ENCODE measurements around the gene GOLM1. TPM values are rescaled to one million over a fixed set of nuclear protein-coding genes. Genes with fewer than 3 reads are reported as not detected.
"Not testable (repeated sequence)": the region's sequence is repeated elsewhere in the genome, so short reads cannot be mapped to it uniquely, and the experiment has no call there.

The GOLM1 gene
- total RNA-seq = 10 to 100 TPM; 42.3 to 55.2 TPM
- 10 to 100 TPM; 21.7 to 29.1 TPM for polyA plus RNA-seq
- long read RNA-seq, donor 1, transcript GOLM1-203 (10 exons, 3,046 nt) = major isoform, 38 of 39 reads
- long read RNA-seq, donor 1, partial matches to known transcripts = 0 of 39 reads
- long read RNA-seq, donor 1, other reads (novel, unspliced or antisense) = 0 of 39 reads
- long read RNA-seq, donor 2, transcript GOLM1-203 (10 exons, 3,046 nt) = major isoform, 9 of 11 reads
- long read RNA-seq, donor 2, partial matches to known transcripts = 0 of 11 reads
- long read RNA-seq, donor 2, other reads (novel, unspliced or antisense) = 0 of 11 reads
- long read RNA-seq, donor 3, transcript GOLM1-203 (10 exons, 3,046 nt) = major isoform, 17 of 17 reads
- long read RNA-seq, donor 3, partial matches to known transcripts = 0 of 17 reads
- long read RNA-seq, donor 3, other reads (novel, unspliced or antisense) = 0 of 17 reads
- long read RNA-seq, donor 4, partial matches to known transcripts = 0 of 3 reads
- long read RNA-seq, donor 4, other reads (novel, unspliced or antisense) = 0 of 3 reads
- long read RNA-seq, donor 5, transcript GOLM1-203 (10 exons, 3,046 nt) = major isoform, 32 of 42 reads
- long read RNA-seq, donor 5, partial matches to known transcripts = 10 of 42 reads
- long read RNA-seq, donor 5, other reads (novel, unspliced or antisense) = 0 of 42 reads

- no peaks in the 10 kb centered on the region for H3K27me3 ChIP-seq (ENCODE audit: control insufficient read depth in 3 of 3, insufficient read depth in 3 of 3, low read length in 2 of 3)
- ATAC-seq (ENCODE audit: insufficient read depth, low FRiP score) (peak; percentile 90), DNase-seq (peak; percentile 69 to 88 (median 70))
- 0 to 1% methylated on average over 80 to 125 of the region's 125 CpGs for WGBS, 2 donors
- H3K4me3 ChIP-seq = peak within 1 kb of the TSS; percentile 58
- H3K9me3 ChIP-seq (ENCODE audit: control insufficient read depth in 4 of 4, insufficient read depth in 3 of 4, low read length in 3 of 4) = peaks cover 0 to 2% (median 0%) of the 10 kb centered on the region in 4 donors
- no peak for TF ChIP-seq CTCF (IDR thresholded peaks at IDR 0.05; ENCODE audit: control extremely low read depth, extremely low read depth)
- peaks cover 0 to 21% (median 7%) of the 10 kb centered on the region in 5 donors for H3K4me1 ChIP-seq (ENCODE audit: control insufficient read depth in 5 of 5, insufficient read depth in 5 of 5, low read length in 5 of 5)
- no peaks in the 10 kb centered on the region for H3K36me3 ChIP-seq (ENCODE audit: control insufficient read depth in 4 of 4, insufficient read depth in 4 of 4, low read length in 4 of 4)
- H3K27ac ChIP-seq (ENCODE audit: low read depth in 1 of 2, low read length in 1 of 2) = peak within 1 kb of the TSS; percentile 68 to 74
- H3K9ac ChIP-seq (ENCODE audit: insufficient read depth in 1 of 2, low read length in 2 of 2) = peak within 1 kb of the TSS; percentile 31 to 74
Measured at GRCh38 chr9:86098824-86099700, at the start of gene GOLM1. Gene GOLM1, minus strand, starts transcription at chr9:86099558. Its CDS starts 20,238 bp downstream, at chr9:86079320.

GRCh38 chr9:86146671-86147070, 47.3 kb upstream of the GOLM1 start:
- H3K9ac ChIP-seq (ENCODE audit: insufficient read depth in 1 of 2, low read length in 2 of 2); H3K27ac ChIP-seq (ENCODE audit: low read depth in 1 of 2, low read length in 1 of 2); H3K4me3 ChIP-seq; H3K27me3 ChIP-seq (ENCODE audit: control insufficient read depth in 3 of 3, insufficient read depth in 3 of 3, low read length in 2 of 3); DNase-seq; ATAC-seq (ENCODE audit: insufficient read depth, low FRiP score); H3K36me3 ChIP-seq (ENCODE audit: control insufficient read depth in 4 of 4, insufficient read depth in 4 of 4, low read length in 4 of 4); H3K4me1 ChIP-seq (ENCODE audit: control insufficient read depth in 5 of 5, insufficient read depth in 5 of 5, low read length in 5 of 5); H3K9me3 ChIP-seq (ENCODE audit: control insufficient read depth in 4 of 4, insufficient read depth in 3 of 4, low read length in 3 of 4): not testable (repeated sequence)
- 91 to 96% methylated on average over 4 of the region's 4 CpGs for WGBS, 2 donors

- H3K36me3 ChIP-seq (ENCODE audit: control insufficient read depth in 4 of 4, insufficient read depth in 4 of 4, low read length in 4 of 4); H3K9me3 ChIP-seq (ENCODE audit: control insufficient read depth in 4 of 4, insufficient read depth in 3 of 4, low read length in 3 of 4); H3K9ac ChIP-seq (ENCODE audit: insufficient read depth in 1 of 2, low read length in 2 of 2); ATAC-seq (ENCODE audit: insufficient read depth, low FRiP score); H3K27me3 ChIP-seq (ENCODE audit: control insufficient read depth in 3 of 3, insufficient read depth in 3 of 3, low read length in 2 of 3); H3K4me1 ChIP-seq (ENCODE audit: control insufficient read depth in 5 of 5, insufficient read depth in 5 of 5, low read length in 5 of 5); DNase-seq; H3K27ac ChIP-seq (ENCODE audit: low read depth in 1 of 2, low read length in 1 of 2); H3K4me3 ChIP-seq: not testable (repeated sequence)
- 84 to 89% methylated on average over 1 of the region's 1 CpG for WGBS, 2 donors
Measured at GRCh38 chr9:86145960-86146359, 46.6 kb upstream of the GOLM1 start.

GRCh38 chr9:86142973-86143372, 43.6 kb upstream of the GOLM1 start:
- Histone ChIP-seq H3K27me3 (ENCODE audit: control insufficient read depth in 3 of 3, insufficient read depth in 3 of 3, low read length in 2 of 3) (peaks cover 0 to 2% (median 0%) of the 10 kb centered on the region in 3 donors), H3K4me1 (ENCODE audit: control insufficient read depth in 5 of 5, insufficient read depth in 5 of 5, low read length in 5 of 5) (no peaks in the 10 kb centered on the region), H3K9ac (ENCODE audit: insufficient read depth in 1 of 2, low read length in 2 of 2) (no peak overlapping the region), H3K36me3 (ENCODE audit: control insufficient read depth in 4 of 4, insufficient read depth in 4 of 4, low read length in 4 of 4) (no peaks in the 10 kb centered on the region), H3K4me3 (no peak overlapping the region), H3K27ac (ENCODE audit: low read depth in 1 of 2, low read length in 1 of 2) (no peak overlapping the region), H3K9me3 (ENCODE audit: control insufficient read depth in 4 of 4, insufficient read depth in 3 of 4, low read length in 3 of 4) (peaks cover 0 to 6% (median 0%) of the 10 kb centered on the region in 4 donors)
- 90 to 93% methylated on average over 2 of the region's 2 CpGs for WGBS, 2 donors
- no peak for ATAC-seq (ENCODE audit: insufficient read depth, low FRiP score)
- DNase-seq = no peak
- no peak for TF ChIP-seq CTCF (IDR thresholded peaks at IDR 0.05; ENCODE audit: control extremely low read depth, extremely low read depth)
